ENCODE measurements around the gene NADK.
"Not testable (repeated sequence)": the region's sequence is repeated elsewhere in the genome, so short reads cannot be mapped to it uniquely, and the experiment has no call there.

Gene NADK

DNA sequence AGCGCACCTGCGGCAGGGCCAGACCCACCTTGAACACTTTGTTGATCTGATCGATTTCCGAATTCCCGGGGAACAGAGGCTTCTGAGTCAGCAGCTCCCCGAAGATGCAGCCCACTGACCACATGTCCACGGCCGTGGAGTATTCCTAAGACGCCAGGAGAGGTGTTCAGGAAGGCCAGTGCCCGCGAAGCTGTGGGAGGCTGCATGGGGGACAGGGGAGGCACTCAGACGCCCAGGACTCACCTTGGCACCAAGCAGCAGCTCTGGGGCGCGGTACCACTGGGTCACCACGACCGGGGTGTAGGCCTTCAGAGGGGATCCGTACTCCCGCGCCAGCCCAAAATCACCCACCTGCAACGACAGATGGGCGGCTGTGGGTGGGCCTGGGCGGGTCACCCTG, 74.5 kb downstream of the NADK start:
- DNase-seq, result no peak

DNA sequence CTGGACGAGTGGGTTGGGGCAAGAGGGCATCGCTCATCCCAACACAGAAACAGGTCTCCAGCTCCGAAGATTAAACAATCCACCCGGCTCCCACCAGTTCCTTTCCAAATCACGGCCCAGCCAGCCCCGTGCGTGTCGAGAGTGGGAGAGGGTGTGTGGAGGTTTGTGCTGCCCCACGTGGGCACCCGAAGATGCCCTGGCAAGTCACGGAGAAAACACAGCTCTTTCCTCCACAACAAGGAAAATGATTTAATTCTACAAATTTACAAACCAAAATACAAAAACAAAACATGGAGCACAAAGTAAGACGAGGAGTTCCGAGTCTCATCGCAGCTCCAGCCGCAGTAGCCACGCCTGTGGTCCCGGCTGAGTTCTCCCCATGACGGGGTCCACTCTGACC, 75.8 kb downstream of the NADK start:
- DNase-seq, result not testable (repeated sequence)
